NCI-H1930 (cell line): ENCODE measurements around the gene SORBS1.

Experiments
- DNase-seq, 2 experiments: peaks; one replicate each; lab custom pipeline; 2025; lab: John Stamatoyannopoulos, UW

SORBS1 gene

DNA sequence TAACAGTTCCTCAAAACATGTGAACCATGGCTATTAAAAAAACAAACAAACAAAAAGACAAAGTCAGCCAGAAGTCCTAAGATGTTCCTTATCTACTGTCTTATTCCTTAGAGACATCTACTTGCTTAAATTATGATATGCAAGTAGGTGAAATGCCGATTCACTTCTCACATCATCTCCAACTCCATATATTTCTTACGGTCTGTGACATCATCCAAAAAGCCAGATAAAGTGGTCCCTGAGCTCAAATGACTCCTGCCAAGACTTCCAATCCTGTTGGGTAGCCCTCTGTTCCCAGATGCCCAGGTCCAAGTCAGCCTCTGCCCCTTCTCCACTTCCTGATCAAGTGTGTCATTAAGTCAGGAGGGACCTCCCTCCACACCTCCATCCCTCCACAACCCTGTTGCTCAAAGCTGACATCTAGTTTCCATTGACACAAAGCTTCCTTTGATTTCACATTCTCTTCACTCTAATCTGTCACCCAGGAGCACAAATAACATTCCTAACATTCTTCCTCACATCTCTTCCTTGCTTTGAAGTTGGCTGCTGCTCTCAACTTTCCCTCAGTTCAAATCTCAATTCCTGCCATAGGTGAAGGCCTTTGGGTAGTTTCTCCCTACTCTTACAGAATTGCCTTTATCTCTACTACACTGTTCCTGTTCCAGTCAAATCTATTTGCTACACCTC, 214.3 kb downstream of the SORBS1 start:
- DNase-seq: no peak

GRCh38 chr10:95343573-95343972, 217.6 kb downstream of the SORBS1 start:
- DNase-seq: no peak

- no peak for DNase-seq
Measured at GRCh38 chr10:95341716-95342130, 219.4 kb downstream of the SORBS1 start.

DNA sequence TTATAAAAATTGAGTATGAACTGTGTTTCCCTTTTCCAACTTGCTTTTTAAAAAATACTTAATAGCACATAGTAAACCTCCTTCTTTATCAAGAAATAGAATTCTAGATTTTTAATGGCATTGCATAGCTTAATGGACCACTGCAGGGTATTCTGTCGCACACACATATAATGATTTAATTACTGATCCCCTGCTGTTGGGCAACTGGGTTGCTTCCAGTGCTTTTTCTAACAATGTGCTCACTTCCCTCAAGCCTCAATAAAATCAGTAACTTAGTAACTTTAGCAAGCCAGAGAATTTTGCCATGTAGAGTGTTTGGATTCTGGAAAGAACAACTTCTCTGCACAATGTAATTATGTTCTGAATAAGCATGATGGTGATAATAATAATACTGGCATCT, 221.3 kb downstream of the SORBS1 start:
- no peak for DNase-seq

DNA sequence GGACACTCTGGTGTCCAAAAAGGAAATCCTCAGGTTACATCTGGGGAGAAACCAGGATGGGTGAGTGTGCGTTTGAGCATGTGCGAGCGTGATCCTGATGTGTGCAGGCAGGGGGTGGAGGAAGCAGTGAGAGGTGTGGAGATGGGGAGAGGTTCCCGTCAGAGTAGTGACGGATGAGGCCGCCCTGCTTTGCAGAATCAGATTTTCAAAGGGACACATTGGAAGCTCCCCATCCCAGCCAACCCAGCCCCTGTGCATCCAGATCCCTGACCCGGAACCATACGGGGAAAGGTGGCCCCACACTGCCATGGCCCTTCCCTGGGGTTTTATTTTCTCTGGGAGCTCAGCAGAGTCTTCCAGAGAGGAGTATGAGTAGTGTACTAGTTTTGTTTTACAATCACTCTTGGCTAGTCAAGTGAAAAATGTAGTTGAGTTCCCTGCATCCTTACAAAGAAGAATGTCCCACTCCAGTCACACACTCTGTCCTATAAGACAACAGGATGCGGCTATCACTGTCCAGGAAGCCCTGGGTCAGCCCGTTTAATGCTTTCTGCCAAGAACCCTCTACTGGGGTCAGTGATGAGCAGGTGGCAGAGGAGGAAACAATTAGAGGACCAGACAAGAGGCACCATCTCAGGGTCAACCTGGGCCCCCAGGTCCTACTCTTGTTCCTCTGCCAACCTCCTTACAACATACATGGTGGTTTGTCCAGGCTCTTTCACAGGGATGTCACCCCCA, 223.6 kb downstream of the SORBS1 start:
- DNase-seq: no peak

- no peak for DNase-seq
Measured at GRCh38 chr10:95336702-95337101, 224.5 kb downstream of the SORBS1 start.

GRCh38 chr10:95335933-95336699, 225.1 kb downstream of the SORBS1 start:
- no peak for DNase-seq

- DNase-seq: no peak
Measured at GRCh38 chr10:95334805-95335144, 226.4 kb downstream of the SORBS1 start.

DNA sequence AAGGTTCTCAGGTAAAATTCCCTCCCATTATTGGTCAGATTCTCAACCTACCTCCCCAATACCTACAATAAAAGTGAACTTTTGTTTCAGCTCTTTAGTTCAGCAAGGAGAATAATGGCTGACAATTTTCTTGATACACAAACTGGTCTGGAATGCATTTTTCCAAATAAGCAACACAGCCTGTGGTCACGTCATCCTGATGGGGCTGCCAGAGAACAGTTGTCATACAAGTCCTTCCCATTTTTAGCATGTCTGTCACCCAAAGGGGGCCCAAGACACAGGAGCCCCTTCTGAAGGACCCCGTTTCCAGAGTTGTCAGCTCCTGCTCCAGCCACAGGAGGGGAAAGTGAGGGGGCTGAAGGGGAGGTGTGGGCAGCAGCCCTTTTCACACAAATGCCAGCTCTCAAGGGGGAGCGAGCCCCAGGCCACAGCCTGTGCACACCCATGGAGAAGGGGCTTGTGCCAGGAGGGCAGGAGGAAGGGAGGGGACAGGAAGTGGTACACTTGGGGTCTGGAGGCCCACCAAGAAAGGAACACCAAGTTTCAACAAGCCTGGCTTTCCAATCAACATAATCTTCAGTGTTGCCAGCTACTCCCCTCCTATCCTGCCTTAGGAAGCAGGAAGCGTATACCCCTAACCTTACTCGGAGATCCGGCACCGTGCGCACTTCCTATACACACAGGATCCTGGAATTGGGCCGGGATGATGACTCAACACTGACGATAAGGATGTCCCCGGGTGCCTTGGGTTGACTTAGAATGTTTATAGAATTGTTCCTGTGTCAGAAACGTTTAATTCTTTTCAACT, 227.0 kb downstream of the SORBS1 start:
- no peak for DNase-seq

GRCh38 chr10:95332666-95333249, 228.4 kb downstream of the SORBS1 start:
- no peak for DNase-seq

DNA sequence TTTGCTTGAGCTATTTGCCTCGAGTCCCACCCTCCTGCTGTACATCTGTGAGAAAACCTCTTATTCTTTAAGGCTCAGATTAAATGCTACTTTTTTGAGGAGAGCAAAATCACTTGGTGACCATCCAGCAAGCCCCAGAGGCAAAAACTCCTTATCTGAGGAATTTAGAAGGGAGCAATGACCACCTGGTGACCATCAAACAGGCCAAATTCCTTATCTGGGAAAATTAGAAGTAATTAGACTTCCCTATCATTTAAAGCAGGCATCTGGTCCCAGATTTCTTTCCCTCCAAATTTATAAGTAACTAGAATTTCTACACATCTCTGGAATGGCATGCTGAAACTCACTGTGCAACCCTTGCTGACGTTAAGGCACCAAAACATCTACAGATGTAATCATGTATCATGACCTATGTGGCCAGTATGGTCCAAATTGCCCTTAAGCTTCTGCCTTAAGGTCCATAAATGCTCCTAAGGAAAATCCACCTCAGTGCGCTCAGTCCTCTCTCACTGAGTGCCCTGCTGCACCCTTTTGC, 229.5 kb downstream of the SORBS1 start:
- no peak for DNase-seq

- no peak for DNase-seq
Measured at GRCh38 chr10:95330966-95331453, 230.2 kb downstream of the SORBS1 start.

GRCh38 chr10:95329296-95329695, 231.9 kb downstream of the SORBS1 start:
- no peak for DNase-seq

GRCh38 chr10:95328013-95328412, 233.2 kb downstream of the SORBS1 start:
- DNase-seq: no peak

GRCh38 chr10:95327367-95327766, 233.8 kb downstream of the SORBS1 start:
- DNase-seq: no peak

GRCh38 chr10:95326396-95326795, 234.8 kb downstream of the SORBS1 start:
- DNase-seq: no peak

DNA sequence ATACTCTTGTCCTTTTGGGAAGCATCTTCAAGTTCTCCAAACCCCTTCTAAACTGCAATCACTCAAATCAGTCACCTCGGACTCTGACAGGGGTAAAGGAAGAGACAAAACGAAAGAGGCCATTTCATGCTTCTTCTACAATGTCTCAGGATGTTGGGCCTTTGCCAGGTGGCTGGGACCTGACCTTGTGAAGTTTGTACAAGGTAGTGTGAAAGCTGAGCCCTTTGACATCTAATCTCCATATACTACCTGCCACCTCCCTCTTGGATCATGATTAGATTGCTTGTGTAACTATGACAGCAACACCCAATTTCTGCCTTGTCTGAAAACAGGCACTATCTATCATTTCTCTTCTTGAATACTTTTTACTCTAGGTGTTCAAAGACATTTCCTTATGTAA, 235.3 kb downstream of the SORBS1 start:
- DNase-seq: no peak

GRCh38 chr10:95324436-95325268, 236.5 kb downstream of the SORBS1 start:
- no peak for DNase-seq

DNA sequence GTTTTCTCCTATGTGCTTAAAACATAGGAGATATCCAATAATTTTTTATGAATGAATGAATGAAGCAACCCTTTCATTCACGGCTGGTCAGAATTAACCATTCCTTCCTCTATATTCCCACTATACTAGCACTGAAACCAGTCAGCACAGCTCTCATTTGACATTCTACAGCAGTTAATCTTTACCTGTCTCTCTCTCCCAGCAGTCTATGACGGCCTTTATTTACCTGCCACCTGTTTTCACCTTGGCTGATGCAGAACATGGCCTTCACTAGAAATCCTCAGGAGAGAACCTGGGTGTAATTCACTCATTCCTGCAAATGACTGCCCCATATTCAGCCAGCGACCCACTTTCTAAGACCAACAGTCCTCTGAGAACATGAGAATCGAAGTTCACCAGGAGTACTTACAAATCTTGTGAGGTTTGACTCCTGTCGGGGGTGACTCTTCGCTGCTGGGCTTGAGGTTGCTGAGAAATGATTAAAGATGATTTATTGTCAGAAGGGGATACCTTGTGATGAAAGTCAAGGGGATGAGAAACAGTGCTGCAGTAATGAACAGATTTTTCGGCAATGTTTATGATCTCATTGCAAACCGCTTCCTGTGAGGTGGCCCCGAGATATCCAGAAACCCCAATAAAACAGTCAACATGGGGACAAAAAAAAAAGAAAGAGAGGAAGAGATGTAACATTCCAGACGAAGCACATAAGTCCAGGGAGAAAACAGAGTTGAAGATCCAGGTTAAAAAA, 239.4 kb downstream of the SORBS1 start:
- no peak for DNase-seq

DNA sequence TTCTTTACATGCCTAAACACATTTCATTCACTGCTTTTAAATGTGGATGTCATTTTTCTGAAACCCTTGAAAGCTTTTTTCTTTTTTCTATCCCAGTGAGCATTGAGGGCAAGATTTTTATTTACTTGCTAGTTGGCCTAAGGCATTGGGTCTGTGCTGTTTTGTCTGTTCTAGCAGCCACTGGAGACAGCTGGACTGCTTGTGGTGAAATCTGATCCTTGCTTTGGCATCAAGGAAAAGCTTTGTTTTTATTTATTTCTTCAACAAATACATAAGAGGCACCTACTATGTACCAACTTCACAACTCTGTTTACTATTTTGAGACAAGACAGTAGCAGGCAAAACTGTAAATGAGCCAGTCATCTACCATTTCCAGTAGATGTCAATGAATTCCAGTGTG, 241.9 kb downstream of the SORBS1 start:
- DNase-seq: no peak
